ENCODE data around the gene EYS. TPM values are rescaled to one million over a fixed set of nuclear protein-coding genes. Genes with fewer than 3 reads are reported as not detected.
"Not testable (repeated sequence)": the region's sequence is repeated elsewhere in the genome, so short reads cannot be mapped to it uniquely, and the experiment has no call there.

Gene EYS
- total RNA-seq, 1 donor from 2014 or later = not detected

DNA sequence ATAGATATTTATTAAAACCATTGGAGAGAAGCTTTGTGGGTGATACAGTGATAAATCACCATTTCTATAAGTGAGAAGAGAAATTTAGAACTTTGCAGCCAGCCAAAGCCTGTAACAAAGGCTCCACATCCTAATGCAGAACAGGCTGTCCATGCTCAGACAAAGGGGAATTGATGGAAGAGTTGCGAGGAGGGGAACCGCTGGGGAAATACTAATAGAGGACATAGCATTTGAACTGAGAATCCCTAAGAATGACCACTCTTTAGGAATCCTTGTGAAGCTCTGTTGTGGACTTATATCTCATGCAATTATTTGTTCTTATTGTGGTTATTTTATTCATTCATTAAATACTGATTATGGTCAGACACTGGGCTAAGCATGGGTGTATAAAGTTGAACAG, 1903.7 kb downstream of the EYS start:
- DNase-seq (ENCODE audit: missing footprints) (no peak), ATAC-seq (no peak)
- intact Hi-C loops (cut with DNase I) = no loop called here

DNA sequence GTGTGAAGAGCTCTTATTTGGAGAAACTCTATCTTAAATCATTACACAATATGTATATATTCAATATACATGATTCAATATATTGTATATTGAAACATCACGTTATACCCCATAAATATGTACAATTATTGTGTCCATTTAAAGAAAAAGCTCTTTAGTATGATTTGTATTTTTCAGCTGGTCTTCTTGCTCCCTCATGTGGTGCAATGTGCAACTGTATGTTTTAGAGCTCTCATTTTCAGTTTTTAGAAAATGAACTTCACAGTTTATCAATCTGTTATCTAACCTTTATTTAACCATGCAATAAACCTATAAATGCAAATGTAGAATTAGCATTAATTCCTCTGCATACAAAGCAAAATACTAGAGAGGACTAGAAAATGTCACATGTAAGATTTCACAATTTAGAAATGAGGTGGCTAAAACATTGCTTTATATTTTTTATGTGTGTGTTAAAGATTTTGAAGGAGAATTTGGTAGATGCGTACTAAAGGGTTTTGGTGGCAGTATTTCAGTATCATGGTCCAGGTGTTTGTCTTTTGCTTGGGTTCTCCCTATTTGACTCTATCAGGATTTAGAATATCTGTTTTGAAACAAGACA, 1904.3 kb downstream of the EYS start:
- intact Hi-C loops (cut with DNase I) = no loop called here
- ATAC-seq = no peak

DNA sequence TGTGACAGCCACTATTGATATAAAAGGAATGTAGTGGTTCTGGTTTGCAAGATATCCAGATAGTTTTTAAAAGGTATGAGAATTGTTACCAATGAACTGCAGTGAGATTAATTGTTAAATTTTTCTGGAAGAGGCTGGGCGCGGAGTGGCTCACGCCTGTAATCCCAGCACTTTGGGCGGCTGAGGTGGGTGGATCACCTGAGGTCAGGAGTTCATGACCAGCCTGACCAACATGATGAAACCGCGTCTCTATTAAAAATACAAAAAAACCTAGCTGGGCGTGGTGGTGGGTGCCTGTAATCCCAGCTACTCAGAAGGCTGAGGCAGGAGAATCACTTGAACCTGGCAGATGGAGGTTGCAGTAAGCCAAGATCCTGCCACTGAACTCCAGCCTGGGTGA, 1906.6 kb downstream of the EYS start:
- intact Hi-C loops (cut with DNase I); ATAC-seq; DNase-seq (ENCODE audit: missing footprints): not testable (repeated sequence)

More for the DNA sequence above, 1904.3 kb downstream of the EYS start:
- no peak for DNase-seq (ENCODE audit: missing footprints)

DNA sequence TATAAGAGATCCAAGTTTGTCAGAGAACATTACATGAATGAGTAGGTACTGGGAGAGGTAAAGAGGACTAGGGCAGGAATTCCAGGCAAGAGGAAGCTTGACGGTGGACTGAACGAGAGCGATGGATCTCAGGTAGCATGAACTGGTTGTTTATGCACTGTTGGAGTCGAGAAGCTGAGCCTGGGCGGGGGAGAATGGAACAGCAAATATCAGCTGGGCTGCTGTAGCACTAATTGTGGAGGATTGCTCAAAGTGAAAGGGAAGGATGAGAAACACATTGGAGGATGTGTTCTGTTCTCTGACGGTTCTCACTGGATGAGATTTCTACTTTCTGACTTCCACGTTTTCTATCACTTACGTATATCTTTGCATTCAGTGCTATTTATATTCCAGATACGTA, 1907.2 kb downstream of the EYS start:
- ATAC-seq (no peak), DNase-seq (ENCODE audit: missing footprints) (no peak)
- intact Hi-C loops (cut with DNase I) = no loop called here

GRCh38 chr6:63799313-63799712, 1907.7 kb downstream of the EYS start:
- intact Hi-C loops (cut with DNase I) = no loop called here
- DNase-seq (ENCODE audit: missing footprints) = no peak
- no peak for ATAC-seq

DNA sequence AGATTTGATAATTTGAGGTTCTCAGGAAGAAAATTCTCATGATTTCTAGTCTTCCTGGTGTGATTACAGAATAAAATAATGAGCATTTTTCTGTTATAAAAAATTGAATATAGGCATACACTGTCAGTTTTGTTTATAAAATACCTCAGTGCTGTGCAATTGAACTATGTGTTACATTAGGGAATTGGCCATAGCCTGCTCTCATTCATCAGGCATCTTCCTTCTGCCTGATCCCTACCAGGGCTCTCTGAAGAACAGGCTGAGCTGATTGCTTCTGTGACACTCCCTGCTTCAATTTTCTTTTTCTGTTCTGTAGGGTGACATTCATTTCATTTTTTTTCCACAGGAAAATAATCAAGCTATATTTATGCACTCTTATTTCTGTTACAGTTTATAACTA, 1908.6 kb downstream of the EYS start:
- DNase-seq (ENCODE audit: missing footprints) (no peak), ATAC-seq (no peak)

DNA sequence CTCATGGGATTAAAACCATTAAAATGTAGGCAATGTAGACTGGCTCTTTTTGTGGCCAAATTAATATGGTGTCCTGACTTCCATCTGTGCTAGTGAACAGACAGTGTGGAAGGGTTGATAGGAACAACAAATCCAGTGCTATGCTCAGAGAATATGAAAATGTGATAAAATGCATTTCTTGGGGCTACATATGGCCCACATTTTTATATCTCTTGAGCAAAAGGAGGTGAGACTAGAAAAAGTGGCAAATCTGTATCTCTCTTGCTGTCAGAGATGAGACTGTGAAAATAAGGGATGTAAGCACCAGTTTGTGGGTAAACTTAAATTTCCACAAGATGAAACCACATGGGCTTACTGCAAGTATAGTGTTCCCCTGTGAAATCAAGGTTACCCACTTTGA, 1909.3 kb downstream of the EYS start:
- intact Hi-C loops (cut with DNase I) = no loop called here
- DNase-seq (ENCODE audit: missing footprints) (no peak), ATAC-seq (no peak)

More for the DNA sequence above, 1908.6 kb downstream of the EYS start:
- intact Hi-C loops (cut with DNase I) = no loop called here

DNA sequence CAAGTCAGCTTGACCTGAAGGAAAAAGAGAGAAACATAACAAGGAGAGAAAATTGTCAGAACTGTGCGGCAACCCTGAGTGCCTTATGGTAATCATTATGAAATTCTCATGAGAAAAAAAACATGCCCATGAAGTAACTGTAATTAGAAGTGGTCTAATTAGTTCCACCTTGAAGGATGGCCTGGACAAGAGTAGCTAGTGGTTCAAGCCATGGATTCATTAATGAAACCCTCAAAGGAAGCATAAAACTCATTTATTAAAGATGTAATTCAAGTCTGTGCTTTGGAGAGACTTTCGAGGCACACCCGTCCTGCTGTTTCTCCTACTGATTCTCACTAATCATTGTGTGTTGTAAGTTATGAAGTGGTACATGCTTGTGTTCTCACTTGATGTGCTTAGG, 1911.2 kb downstream of the EYS start:
- ATAC-seq (no peak), DNase-seq (ENCODE audit: missing footprints) (no peak)
- intact Hi-C loops (cut with DNase I) = no loop called here

DNA sequence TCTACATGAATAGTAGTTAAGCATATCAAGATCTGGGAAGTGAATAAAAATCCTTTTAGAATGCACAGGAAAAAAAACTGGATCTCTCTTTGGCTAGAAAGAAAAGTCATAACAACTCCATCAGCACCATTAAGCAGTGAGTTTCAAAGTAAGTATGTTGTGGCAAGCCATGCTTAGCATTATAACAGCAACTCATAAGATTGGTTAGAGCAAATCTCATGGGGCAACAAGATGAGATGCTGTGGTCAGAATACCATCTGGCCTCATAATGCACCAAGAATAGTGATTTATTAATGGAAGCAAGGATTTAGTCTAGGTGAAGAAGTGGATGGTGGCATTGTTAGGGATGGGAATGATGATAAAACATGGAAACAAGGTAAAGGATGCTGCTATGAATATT, 1912.0 kb downstream of the EYS start:
- DNase-seq (ENCODE audit: missing footprints) (no peak), ATAC-seq (no peak)
- intact Hi-C loops (cut with DNase I) = no loop called here

DNA sequence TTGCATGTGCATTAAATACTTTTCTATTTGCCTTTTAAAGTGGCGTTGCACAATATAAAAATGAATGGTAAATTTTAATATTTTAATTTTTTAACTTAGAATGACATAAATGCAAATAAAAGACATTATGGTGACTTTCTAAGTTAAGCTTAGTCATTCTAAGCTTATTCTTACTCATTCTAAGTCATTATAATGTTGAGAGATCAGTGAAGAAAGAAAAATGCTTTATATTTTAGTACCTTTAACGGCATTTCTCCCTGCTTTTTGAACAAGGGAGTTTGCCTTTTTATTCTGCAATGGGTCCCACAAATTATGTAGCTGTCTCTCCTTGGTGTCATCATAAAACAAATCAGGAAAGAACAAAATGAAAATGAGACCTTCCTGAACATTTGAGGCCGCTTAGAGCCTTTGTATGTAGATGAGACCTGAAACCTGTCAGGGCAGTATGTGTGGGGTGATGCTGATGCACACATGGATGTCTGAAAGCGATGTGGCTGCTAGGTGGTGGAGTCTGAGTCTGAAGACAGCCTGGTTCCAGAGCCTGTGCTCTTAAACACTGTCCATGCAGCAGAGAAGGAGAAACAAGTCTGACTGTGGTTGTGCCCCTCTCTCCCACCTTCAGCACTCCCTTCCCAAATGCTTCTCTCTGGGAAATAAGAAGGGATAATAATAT, 1913.4 kb downstream of the EYS start:
- DNase-seq (ENCODE audit: missing footprints) = no peak
- ATAC-seq = no peak
- intact Hi-C loops (cut with DNase I) = no loop called here

DNA sequence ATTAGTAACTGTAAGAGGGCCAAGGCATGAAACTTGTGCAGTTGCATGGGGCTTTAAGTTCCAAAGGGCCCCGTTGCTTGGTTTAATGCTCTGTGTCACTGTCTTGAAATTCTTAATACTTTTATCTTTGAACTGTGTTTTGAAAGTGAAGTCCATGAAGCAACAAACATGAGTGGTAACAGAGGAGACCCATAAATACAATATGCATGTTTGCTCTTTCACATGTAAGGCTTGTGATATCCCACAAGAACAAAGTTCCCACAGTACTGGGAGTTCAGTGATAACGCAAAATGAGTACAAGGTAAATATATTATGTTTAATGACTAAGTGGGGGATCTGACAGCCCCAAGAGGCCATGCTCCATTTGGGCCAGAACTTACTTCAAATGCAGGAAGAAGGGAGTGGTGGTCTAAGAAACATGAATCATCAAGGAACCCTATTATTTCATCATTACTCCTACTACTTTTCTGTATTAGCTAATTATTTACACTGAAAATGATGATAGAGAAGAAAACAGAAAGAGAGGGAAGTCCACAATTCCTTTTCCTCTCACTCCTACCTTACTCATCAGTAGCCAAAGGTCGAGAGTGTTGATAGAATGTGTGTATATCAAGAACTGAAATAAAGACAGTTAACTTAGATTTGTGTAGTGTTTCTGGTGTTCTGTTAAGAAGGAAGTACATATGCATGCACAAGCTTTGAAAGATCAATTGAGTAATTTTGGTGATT, 1914.1 kb downstream of the EYS start:
- ATAC-seq (no peak), DNase-seq (ENCODE audit: missing footprints) (no peak)
- intact Hi-C loops (cut with DNase I) = no loop called here

DNA sequence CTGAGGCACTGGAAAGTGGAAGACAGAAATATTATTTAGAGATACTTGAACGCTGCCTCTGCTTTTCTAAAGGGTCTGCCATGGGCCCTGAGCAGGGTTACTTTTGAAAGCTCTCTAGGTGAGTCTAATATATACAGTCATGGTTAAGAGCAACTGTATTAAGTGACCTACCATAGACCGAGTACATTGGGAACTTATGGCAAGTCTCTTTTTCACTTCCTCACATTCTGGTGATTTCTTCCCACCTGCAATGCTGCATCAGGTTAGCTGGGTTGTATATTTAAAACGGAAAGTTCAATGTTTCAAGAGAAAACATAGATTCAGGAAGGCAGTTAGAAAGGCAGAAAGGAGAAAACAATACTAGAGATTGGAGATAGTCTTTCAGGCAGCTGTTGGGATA, 1916.7 kb downstream of the EYS start:
- intact Hi-C loops (cut with DNase I) = no loop called here

GRCh38 chr6:63789699-63790098, 1917.3 kb downstream of the EYS start:
- DNase-seq (ENCODE audit: missing footprints) = no peak
- intact Hi-C loops (cut with DNase I) = no loop called here
- ATAC-seq = no peak

More for the DNA sequence above, 1916.7 kb downstream of the EYS start:
- DNase-seq (ENCODE audit: missing footprints) (no peak), ATAC-seq (no peak)

DNA sequence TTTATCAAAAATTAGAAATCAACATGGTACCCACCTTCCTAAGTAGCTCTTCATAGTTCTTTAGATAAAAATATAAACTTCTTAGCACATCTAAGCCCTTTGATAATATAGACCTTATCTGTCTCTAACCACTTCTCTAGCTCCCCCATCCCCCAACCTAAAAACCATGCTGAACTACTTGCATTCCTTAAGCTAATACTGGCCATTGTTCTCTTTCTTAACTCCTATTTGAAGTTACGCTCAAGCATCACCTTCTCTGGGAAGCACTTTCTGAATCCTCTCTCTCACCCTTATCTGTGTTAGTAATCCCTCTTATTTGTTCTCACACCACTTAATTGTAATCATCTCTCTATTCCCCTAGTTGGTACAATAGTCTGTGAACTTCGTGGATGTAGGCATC, 1918.5 kb downstream of the EYS start:
- intact Hi-C loops (cut with DNase I) = no loop called here
- ATAC-seq (no peak), DNase-seq (ENCODE audit: missing footprints) (no peak)

DNA sequence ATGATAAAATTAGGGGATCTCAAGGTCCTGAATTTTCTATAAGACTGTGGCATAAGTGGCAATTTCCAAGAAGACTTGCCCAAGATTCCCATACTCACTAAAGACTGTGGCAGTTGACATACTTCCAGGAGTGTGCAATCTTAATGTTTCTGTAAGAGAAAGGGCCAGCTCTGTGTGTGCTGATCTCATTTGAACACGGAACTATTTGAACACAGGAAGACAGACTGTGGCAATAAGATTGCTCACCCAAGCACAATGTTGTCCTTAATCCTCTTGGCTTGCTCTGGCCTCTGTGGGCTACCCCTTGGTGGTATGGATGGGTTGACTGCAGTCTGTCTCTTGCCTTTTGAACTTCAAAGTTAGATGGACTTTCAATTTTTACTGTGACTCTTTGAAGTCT, 1920.0 kb downstream of the EYS start:
- intact Hi-C loops (cut with DNase I) = no loop called here
- ATAC-seq = no peak
- DNase-seq (ENCODE audit: missing footprints) = no peak

DNA sequence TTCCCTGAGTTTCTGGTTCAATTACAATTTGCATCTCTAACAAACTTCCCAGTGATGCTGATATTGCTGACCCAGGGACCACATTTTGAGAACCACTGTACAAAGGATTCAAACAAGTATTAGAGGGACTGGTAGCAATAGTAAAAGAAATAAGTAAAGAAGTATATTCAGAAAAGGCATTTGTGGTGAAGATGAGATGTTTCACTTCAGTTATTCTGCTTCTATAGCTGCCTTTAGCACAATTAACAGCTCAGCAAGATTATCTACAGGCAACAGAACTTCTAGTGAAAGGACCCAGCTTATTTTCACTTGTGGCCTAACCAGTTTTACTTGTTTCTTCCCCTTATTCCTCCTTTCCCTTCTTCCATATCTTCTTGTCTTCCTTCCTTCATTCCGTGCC, 1922.0 kb downstream of the EYS start:
- no peak for ATAC-seq
- DNase-seq (ENCODE audit: missing footprints) = no peak
- intact Hi-C loops (cut with DNase I) = no loop called here

DNA sequence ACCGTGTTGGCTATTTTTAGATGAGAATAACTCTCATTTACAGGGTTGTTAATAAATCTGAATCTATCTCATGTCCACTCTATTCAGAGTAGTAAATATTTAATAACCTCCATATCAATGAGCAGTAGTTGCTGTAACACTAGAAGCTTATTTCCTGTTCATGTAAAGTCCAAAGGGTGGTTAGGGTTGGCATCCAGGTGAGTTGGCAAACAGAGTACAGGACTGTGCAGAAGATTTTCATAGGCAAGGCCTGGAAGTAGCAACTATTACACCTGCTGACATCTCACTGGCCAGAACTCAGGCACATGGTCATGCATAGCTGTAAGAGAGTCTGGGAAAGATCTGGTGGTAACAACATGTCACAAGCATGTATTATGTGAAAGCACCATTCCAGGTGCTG, 1923.9 kb downstream of the EYS start:
- intact Hi-C loops (cut with DNase I) = no loop called here
- ATAC-seq (no peak), DNase-seq (ENCODE audit: missing footprints) (no peak)

GRCh38 chr6:63774961-63775360, 1932.1 kb downstream of the EYS start:
- DNase-seq (ENCODE audit: missing footprints) (no peak), ATAC-seq (no peak)
- intact Hi-C loops (cut with DNase I) = no loop called here

DNA sequence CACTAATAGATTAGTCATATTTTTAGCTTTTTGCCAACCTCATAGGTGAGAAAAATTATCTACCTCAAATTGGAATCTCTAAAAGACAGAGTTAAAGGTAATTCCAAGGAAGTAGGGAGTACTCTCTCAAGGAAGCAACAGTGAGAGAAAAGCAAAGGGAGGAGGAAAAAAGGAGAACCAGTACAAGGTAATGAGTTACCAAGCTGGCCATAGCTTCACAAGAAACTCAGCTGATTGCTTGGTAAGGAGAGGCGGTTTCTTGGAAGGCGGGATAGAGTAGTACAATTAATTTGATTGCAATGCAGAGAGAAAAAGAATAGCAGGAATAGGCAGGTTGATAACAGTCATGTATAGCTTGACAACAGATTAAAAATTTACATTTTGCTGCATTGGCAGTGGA, 1933.8 kb downstream of the EYS start:
- ATAC-seq = no peak
- DNase-seq (ENCODE audit: missing footprints) = no peak
- intact Hi-C loops (cut with DNase I) = no loop called here

GRCh38 chr6:63765828-63766227, 1941.2 kb downstream of the EYS start:
- intact Hi-C loops (cut with DNase I) = no loop called here
- ATAC-seq (no peak), DNase-seq (ENCODE audit: missing footprints) (no peak)
